GM12875 (cell line): ENCODE measurements around the gene DPT.

ENCODE experiments used
- H3K4me3 ChIP-seq: one replicate; pipeline ENCODE4 v1.5.1; 2011; ENCODE audit warnings: low read depth, low read length, control low read depth
- CTCF ChIP-seq: IDR thresholded peaks from 2 replicates; pipeline ENCODE4 v1.5.1; 2011; ENCODE audit warnings: low read depth, mild to moderate bottlenecking, control low read depth, inconsistent platforms, low read length, moderate library complexity, borderline replicate concordance; ENCODE audit not compliant: insufficient read depth

The DPT gene

GRCh38 chr1:168683871-168684270, 45.1 kb downstream of the DPT start:
- H3K4me3 ChIP-seq, result no peak overlapping the region
- TF ChIP-seq CTCF, result no peak

- no peak overlapping the region for H3K4me3 ChIP-seq
- no peak for TF ChIP-seq CTCF
These were observed 52.1 kb downstream of the DPT start for GRCh38 chr1:168676861-168677260.

GRCh38 chr1:168676029-168676812, 52.8 kb downstream of the DPT start:
- TF ChIP-seq CTCF, result no peak
- H3K4me3 ChIP-seq, result no peak overlapping the region

- no peak overlapping the region for H3K4me3 ChIP-seq
- TF ChIP-seq CTCF, result no peak
These were observed 54.9 kb downstream of the DPT start for GRCh38 chr1:168673974-168674683.

- H3K4me3 ChIP-seq, result no peak overlapping the region
- TF ChIP-seq CTCF, result no peak
These were observed 56.7 kb downstream of the DPT start for GRCh38 chr1:168672278-168672677.

GRCh38 chr1:168671782-168672181, 57.2 kb downstream of the DPT start:
- no peak overlapping the region for H3K4me3 ChIP-seq
- TF ChIP-seq CTCF, result no peak

- no peak overlapping the region for H3K4me3 ChIP-seq
- TF ChIP-seq CTCF, result no peak
These were observed 63.0 kb downstream of the DPT start for GRCh38 chr1:168665975-168666374.
